Stimulated activated effector memory CD8-positive, alpha-beta T cell treated with anti-CD3 and anti-CD28 coated beads, Interleukin-12 subunit alpha, Interleukin-12 subunit beta, amount 100 ng/mL, for 72 hours (primary cell): ENCODE data around the gene LINC01488.

Experiments used
- ATAC-seq: fragments of 150-1000 bp; cut with Tn5 transposase; 2 replicates; pipeline ENCODE4 v1.10.0; 2021
- DNase-seq, 2 donors: peaks; one replicate each; pipeline ENCODE4 v3.0.0; 2021 to 2022; ENCODE audit warnings: low spot score in 2 of 2
- H3K27ac Mint-ChIP-seq: one replicate; pipeline ENCODE4 v1.8.0; 2022; ENCODE audit warnings: mild to moderate bottlenecking, mixed read lengths
- H3K36me3 Mint-ChIP-seq: one replicate; pipeline ENCODE4 v1.8.0; 2022; ENCODE audit warnings: mild to moderate bottlenecking, mixed read lengths
- H3K4me1 Mint-ChIP-seq: one replicate; pipeline ENCODE4 v1.8.0; 2022; ENCODE audit warnings: mixed read lengths
- H3K4me3 Mint-ChIP-seq: one replicate; pipeline ENCODE4 v1.8.0; 2022; ENCODE audit warnings: mild to moderate bottlenecking, mixed read lengths
- H3K9me3 Mint-ChIP-seq: one replicate; pipeline ENCODE4 v1.8.0; 2022; ENCODE audit warnings: mixed read lengths

LINC01488 gene

DNA sequence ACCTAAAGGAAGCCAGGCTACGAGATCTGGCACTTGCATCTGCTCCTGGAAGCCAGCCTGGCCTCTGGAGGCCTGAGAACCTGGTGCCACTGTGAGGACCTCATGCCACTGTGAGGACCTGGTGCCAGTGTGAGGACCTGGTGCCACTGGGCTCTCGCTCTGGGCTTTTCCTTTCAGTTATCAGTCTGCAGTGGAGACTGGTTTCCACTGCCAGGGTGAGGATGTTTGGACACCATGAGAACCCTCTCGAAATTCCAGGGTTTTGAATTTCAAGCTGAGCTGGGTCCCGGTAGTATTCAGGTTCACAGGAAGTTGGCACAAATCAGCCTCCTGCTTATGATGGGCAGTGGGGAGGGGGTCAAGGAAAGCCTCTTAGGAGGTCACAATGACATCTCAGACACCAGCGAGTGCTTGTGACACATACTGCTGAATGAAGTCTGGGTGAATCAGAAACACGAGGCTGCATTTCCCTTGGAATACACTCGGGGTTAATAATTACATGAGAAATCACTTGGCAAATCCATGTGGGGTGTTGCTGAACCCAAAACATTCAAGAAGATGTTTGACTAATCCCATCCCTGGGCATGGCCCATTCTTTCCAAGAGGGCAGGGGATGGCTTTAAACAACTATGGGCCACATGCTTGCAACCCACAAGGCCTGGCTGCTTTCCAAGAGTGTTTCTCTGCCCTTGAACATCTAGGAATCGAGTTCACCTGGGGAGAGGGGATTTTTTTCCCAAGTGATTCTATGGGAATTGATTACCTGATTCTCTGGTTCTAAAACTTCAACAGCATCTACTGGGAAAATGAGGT lies 60.2 kb downstream of the LINC01488 start:
- DNase-seq, result no peak
- no peak overlapping the region for H3K27ac Mint-ChIP-seq
- H3K4me1 Mint-ChIP-seq, result peaks cover 21% of the 10 kb centered on the region
- no peaks in the 10 kb centered on the region for H3K9me3 Mint-ChIP-seq
- ATAC-seq, result no peak
- H3K4me3 Mint-ChIP-seq, result no peak overlapping the region
- H3K36me3 Mint-ChIP-seq, result no peaks in the 10 kb centered on the region

GRCh38 chr11:69542314-69543168 lies 61.1 kb downstream of the LINC01488 start:
- Mint-ChIP-seq H3K9me3 (no peaks in the 10 kb centered on the region), H3K36me3 (no peaks in the 10 kb centered on the region), H3K27ac (no peak overlapping the region), H3K4me3 (no peak overlapping the region), H3K4me1 (peaks cover 27% of the 10 kb centered on the region)
- DNase-seq (no peak), ATAC-seq (no peak)
